ENCODE data around the gene LAGE3.

- TF ChIP-seq CTCF (IDR thresholded peaks at IDR 0.05), result no peak
- TF ChIP-seq POLR2A (IDR thresholded peaks at IDR 0.05), result no peak
Observed at GRCh38 chrX:154450312-154450711, 28.8 kb downstream of the LAGE3 start.
